Activated CD4-positive, alpha-beta T cell treated with anti-CD3 and anti-CD28 coated beads, Interleukin-2, amount 50 U/mL, for 24 hours (primary cell): Measurements from ENCODE around the gene FADD.
"Not testable (repeated sequence)": the region's sequence is repeated elsewhere in the genome, so short reads cannot be mapped to it uniquely, and the experiment has no call there.

Source experiments
- DNase-seq, 2 donors: peaks; one replicate each; pipeline ENCODE4 v3.0.0-alpha.2; 2020; ENCODE audit warnings: low read depth in 1 of 2, low spot score in 1 of 2

Gene FADD

GRCh38 chr11:70203751-70204465, 812 bp downstream of the FADD start:
- DNase-seq = peak; percentile 73 to 96

- DNase-seq = no peak
Observed at GRCh38 chr11:70204466-70204799, 1.3 kb downstream of the FADD start.

- DNase-seq = no peak
Observed at GRCh38 chr11:70205049-70205725, 2.1 kb downstream of the FADD start.

- no peak for DNase-seq
Observed at GRCh38 chr11:70205766-70206165, 2.7 kb downstream of the FADD start.

GRCh38 chr11:70206226-70206981, 3.3 kb downstream of the FADD start:
- no peak for DNase-seq

- no peak for DNase-seq
Observed at GRCh38 chr11:70206982-70207376, 3.9 kb downstream of the FADD start.

- DNase-seq = no peak
Observed at GRCh38 chr11:70207531-70208131, 4.5 kb downstream of the FADD start.

GRCh38 chr11:70209391-70209912, 6.4 kb downstream of the FADD start:
- no peak for DNase-seq

- DNase-seq = no peak
Observed at GRCh38 chr11:70210051-70210501, 7.0 kb downstream of the FADD start.

- DNase-seq = no peak
Observed at GRCh38 chr11:70210530-70210929, 7.4 kb downstream of the FADD start.

- no peak for DNase-seq
Observed at GRCh38 chr11:70212227-70212811, 9.2 kb downstream of the FADD start.

- not testable (repeated sequence) for DNase-seq
Observed at GRCh38 chr11:70217388-70217787, 14.3 kb downstream of the FADD start.

- not testable (repeated sequence) for DNase-seq
Observed at GRCh38 chr11:70218076-70218475, 15.0 kb downstream of the FADD start.

- DNase-seq = no peak
Observed at GRCh38 chr11:70220136-70220535, 17.0 kb downstream of the FADD start.

- no peak for DNase-seq
Observed at GRCh38 chr11:70220920-70221319, 17.8 kb downstream of the FADD start.

- no peak for DNase-seq
Observed at GRCh38 chr11:70225681-70226177, 22.6 kb downstream of the FADD start.

GRCh38 chr11:70226183-70226582, 23.1 kb downstream of the FADD start:
- DNase-seq = no peak

- DNase-seq = no peak
Observed at GRCh38 chr11:70226967-70227366, 23.9 kb downstream of the FADD start.

- DNase-seq = no peak
Observed at GRCh38 chr11:70229737-70230136, 26.6 kb downstream of the FADD start.

GRCh38 chr11:70230151-70230839, 27.2 kb downstream of the FADD start:
- no peak for DNase-seq
